Uterus (tissue), 4 donors: Measurements from ENCODE around the gene GRM1. TPM values are rescaled to one million over a fixed set of nuclear protein-coding genes. Genes with fewer than 3 reads are reported as not detected.

Experiments
- DNase-seq, 2 donors: peaks; one replicate each; pipeline ENCODE4 v3.0.0-alpha.2; 2019 to 2020
- H3K27ac ChIP-seq, 2 donors: fragments of 200-600 bp; sonication (generic); 1 replicate in 1 of 2; 2 replicates in 1 of 2; pipeline ENCODE4 v1.5.1; 2016 to 2018
- H3K27me3 ChIP-seq, 2 donors: fragments of 200-600 bp; sonication (generic); one replicate each; pipeline ENCODE4 v1.5.1; 2018 to 2019; ENCODE audit warnings: control low read depth in 1 of 2
- H3K36me3 ChIP-seq, 2 donors: fragments of 200-600 bp; sonication (generic); one replicate each; pipeline ENCODE4 v1.5.1; 2019; ENCODE audit warnings: control low read depth in 1 of 2
- H3K4me1 ChIP-seq, 2 donors: fragments of 200-600 bp; sonication (generic); one replicate each; pipeline ENCODE4 v1.5.1; 2018 to 2019; ENCODE audit warnings: control low read depth in 1 of 2
- H3K4me3 ChIP-seq, 2 donors: fragments of 200-600 bp; sonication (generic); 1 replicate in 1 of 2; 2 replicates in 1 of 2; pipeline ENCODE4 v1.5.1; 2018 to 2019; ENCODE audit warnings: mild to moderate bottlenecking in 1 of 2
- H3K9me3 ChIP-seq, 2 donors: fragments of 200-600 bp; sonication (generic); one replicate each; pipeline ENCODE4 v1.5.1; 2019; ENCODE audit warnings: control low read depth in 1 of 2
- CTCF ChIP-seq, 4 experiments: fragments of 200-600 bp in 2 of 4; fragments of 450-650 bp in 2 of 4; sonication (generic) in 2 of 4; IDR thresholded peaks; one replicate each; pipeline ENCODE4 v1.5.1; 2016 to 2019; ENCODE audit warnings: antibody characterized with exemption in 4 of 4, mild to moderate bottlenecking in 2 of 4, moderate library complexity in 1 of 4
- POLR2A ChIP-seq, 2 donors: fragments of 450-650 bp; IDR thresholded peaks; one replicate each; pipeline ENCODE4 v1.6.1; 2016; ENCODE audit warnings: antibody characterized with exemption in 2 of 2, mild to moderate bottlenecking in 1 of 2, moderate library complexity in 1 of 2
- intact Hi-C: fragments of 100-400 bp; cut with DNase I; formaldehyde crosslinking; loops from one replicate; pipeline ENCODE4 v1.15.1; 2023; ENCODE audit warnings: low total_unique reads
- total RNA-seq, 4 donors: library from RNA; depleted of rRNA in 3 of 4; stranded (reverse); fragments of >200 nt in 3 of 4; gene quantifications; one replicate each; pipeline versions ENCODE4 v1.1.0 to v1.2.4, GENCODE V29; 2014 to 2023
- donor health status: DM: yes; HTN: yes; CAD: no.

Gene GRM1
- total RNA-seq, result under 1 TPM in 2 of 4 donors, not detected in 2; 0.07 to 0.12 TPM

- peaks cover 0 to 21% of the 10 kb centered on the region in 2 donors for H3K27me3 ChIP-seq
- intact Hi-C loops, result no loop called here
- DNase-seq, result no peak
- no peaks in the 10 kb centered on the region for H3K9me3 ChIP-seq
- no peak for TF ChIP-seq POLR2A (IDR thresholded peaks at IDR 0.05)
- no peak for TF ChIP-seq CTCF (IDR thresholded peaks at IDR 0.05)
- H3K36me3 ChIP-seq, result no peaks in the 10 kb centered on the region
- H3K4me3 ChIP-seq, result no peak within 1 kb of the TSS
- H3K27ac ChIP-seq, result no peak within 1 kb of the TSS
- H3K4me1 ChIP-seq, result no peaks in the 10 kb centered on the region
These were observed at the start of gene GRM1 for GRCh38 chr6:146028851-146029572. TSS of gene GRM1 (plus strand) at chr6:146029062. CDS start at chr6:146029518, 456 bp downstream.

GRCh38 chr6:146009338-146009737, 19.5 kb upstream of the GRM1 start:
- DNase-seq, result no peak
- Histone ChIP-seq H3K4me1 (no peaks in the 10 kb centered on the region), H3K4me3 (no peak overlapping the region), H3K36me3 (no peaks in the 10 kb centered on the region), H3K9me3 (no peaks in the 10 kb centered on the region), H3K27ac (no peak overlapping the region), H3K27me3 (no peaks in the 10 kb centered on the region)
- intact Hi-C loops, result no loop called here
- TF ChIP-seq CTCF (IDR thresholded peaks at IDR 0.05) (no peak), POLR2A (IDR thresholded peaks at IDR 0.05) (no peak)

- no peak for DNase-seq
- no peaks in the 10 kb centered on the region for H3K36me3 ChIP-seq
- no peak for TF ChIP-seq POLR2A (IDR thresholded peaks at IDR 0.05)
- no peak for TF ChIP-seq CTCF (IDR thresholded peaks at IDR 0.05)
- no peak overlapping the region for H3K4me3 ChIP-seq
- no peaks in the 10 kb centered on the region for H3K4me1 ChIP-seq
- intact Hi-C loops, result no loop called here
- no peaks in the 10 kb centered on the region for H3K27me3 ChIP-seq
- no peaks in the 10 kb centered on the region for H3K9me3 ChIP-seq
- no peak overlapping the region for H3K27ac ChIP-seq
These were observed 14.6 kb upstream of the GRM1 start for GRCh38 chr6:146014233-146014632.

- Histone ChIP-seq H3K4me1 (no peaks in the 10 kb centered on the region), H3K9me3 (no peaks in the 10 kb centered on the region), H3K4me3 (no peak overlapping the region), H3K27me3 (no peaks in the 10 kb centered on the region), H3K27ac (no peak overlapping the region), H3K36me3 (no peaks in the 10 kb centered on the region)
- no peak for DNase-seq
- TF ChIP-seq POLR2A (IDR thresholded peaks at IDR 0.05), result no peak
- TF ChIP-seq CTCF (IDR thresholded peaks at IDR 0.05), result no peak
- intact Hi-C loops, result no loop called here
These were observed 11.2 kb upstream of the GRM1 start for GRCh38 chr6:146017672-146018071.

- Histone ChIP-seq H3K4me1 (no peaks in the 10 kb centered on the region), H3K9me3 (no peaks in the 10 kb centered on the region), H3K4me3 (no peak overlapping the region), H3K27me3 (peaks cover 0 to 21% of the 10 kb centered on the region in 2 donors), H3K36me3 (no peaks in the 10 kb centered on the region), H3K27ac (no peak overlapping the region)
- intact Hi-C loops, result no loop called here
- TF ChIP-seq CTCF (IDR thresholded peaks at IDR 0.05) (no peak), POLR2A (IDR thresholded peaks at IDR 0.05) (no peak)
- DNase-seq, result no peak
These were observed 2.0 kb upstream of the GRM1 start for GRCh38 chr6:146026873-146027272.
